COR-L47 (cell line): ENCODE data around the gene KLC4.
"Not testable (repeated sequence)": the region's sequence is repeated elsewhere in the genome, so short reads cannot be mapped to it uniquely, and the experiment has no call there.

Source experiments
- DNase-seq: peaks from one replicate; lab custom pipeline; 2025; lab: John Stamatoyannopoulos, UW

Gene KLC4

DNA sequence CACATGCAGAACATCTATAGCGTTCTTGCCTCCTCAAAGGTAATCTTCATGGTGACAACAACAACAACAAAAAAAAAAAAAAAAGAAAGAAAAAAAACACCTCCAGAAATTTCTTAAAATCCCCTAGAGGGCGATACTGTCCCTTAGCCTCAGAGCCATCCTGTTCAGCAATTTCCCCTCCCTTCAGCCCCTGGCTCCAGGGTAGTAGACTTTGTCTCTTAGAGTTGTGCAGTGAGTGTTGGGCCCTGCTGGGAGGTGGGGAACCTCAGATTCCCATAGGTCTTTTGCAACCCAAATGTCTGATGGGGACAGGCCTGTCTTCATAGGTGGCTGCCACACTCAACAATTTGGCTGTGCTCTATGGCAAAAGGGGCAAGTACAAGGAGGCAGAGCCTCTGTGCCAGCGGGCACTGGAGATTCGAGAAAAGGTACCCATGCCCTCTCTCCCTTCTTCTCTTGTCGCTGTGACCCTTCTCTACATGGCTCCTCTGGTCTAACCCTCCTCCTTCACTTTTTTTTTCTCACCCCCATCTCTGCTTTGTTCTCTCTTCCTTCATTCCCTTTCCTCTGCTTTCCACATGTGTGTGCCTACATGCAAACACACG lies 10.7 kb downstream of the KLC4 start:
- DNase-seq: peak; percentile 46

DNA sequence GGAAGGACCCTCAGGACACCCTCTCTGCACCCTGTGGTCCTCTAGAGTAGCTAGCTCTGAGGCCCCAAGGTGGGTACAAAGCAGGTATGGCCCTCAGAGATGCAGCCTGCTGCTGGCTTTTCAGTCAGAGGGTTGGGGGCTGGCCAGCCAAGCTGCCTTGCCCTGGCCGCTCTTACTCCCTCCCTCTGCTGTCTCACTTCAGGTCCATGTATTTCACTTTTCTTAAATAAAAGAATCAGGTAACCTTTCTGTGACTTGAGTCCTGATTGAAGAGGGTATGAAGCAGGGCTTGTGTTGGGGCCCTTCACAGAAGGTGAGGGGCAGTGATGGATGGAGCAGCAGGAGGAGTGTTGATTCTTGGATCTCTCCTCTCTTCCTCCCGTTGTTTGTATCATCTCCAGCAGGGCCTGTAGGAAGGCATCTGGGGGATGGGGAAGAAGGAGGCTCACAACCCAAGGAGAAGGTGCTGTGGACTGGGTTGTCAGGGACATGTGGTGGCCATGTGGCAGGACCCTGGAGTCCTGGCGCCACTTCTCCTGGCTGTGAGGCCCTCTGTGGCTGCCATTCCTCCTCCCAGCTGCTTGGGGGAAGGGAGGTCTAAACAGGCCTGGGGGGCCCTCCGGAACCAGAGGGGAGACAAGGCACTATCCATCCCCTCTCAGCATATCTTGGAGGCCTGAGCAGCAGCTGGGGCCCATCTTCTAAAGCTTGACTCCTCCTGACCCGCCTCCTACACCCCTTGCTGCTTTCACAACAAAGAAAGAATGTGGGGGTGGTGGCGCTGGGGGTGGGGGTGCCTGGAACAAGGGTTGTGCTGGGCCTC lies 15.6 kb downstream of the KLC4 start:
- DNase-seq: no peak

DNA sequence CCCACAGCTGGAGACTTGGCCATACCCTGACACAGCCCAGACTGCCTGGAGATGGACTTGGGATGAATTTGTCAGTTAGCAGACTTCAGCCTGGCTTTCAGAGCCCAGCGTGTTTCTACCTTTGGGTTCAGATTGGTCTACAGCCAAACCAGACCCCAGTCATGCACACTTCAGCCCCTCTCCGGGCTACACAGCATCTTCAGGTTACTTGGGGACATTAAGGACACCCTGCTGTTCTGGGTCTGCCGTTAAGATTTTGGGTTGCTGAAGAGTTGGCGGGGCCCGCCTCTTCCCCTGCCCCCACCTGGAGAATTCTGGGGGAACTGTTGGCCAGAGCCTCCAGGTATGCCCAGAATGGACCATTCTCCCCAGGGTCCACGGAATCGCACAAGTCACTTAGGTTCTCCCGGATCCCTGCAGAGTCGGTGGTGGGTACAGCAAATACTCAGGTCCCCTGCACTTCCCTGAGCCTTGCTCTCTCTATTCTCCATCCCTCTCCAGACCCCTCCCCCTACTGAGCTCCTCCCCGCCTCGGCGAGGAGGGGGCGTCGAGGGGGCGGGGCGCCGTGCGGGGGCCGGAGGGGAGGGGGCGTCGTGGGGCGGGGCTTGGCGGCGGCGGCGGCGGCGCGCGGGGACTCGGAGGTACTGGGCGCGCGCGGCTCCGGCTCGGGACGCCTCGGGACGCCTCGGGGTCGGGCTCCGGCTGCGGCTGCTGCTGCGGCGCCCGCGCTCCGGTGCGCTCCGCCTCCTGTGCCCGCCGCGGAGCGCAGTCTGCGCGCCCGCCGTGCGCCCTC lies 16.4 kb downstream of the KLC4 start, which contains the start of gene PTK7:
TSS of gene PTK7 (plus strand) at position 645 of the 794 bp plus-strand sequence. CDS start 175 bp downstream, outside the sequence.
- DNase-seq: peak; percentile 81

DNA sequence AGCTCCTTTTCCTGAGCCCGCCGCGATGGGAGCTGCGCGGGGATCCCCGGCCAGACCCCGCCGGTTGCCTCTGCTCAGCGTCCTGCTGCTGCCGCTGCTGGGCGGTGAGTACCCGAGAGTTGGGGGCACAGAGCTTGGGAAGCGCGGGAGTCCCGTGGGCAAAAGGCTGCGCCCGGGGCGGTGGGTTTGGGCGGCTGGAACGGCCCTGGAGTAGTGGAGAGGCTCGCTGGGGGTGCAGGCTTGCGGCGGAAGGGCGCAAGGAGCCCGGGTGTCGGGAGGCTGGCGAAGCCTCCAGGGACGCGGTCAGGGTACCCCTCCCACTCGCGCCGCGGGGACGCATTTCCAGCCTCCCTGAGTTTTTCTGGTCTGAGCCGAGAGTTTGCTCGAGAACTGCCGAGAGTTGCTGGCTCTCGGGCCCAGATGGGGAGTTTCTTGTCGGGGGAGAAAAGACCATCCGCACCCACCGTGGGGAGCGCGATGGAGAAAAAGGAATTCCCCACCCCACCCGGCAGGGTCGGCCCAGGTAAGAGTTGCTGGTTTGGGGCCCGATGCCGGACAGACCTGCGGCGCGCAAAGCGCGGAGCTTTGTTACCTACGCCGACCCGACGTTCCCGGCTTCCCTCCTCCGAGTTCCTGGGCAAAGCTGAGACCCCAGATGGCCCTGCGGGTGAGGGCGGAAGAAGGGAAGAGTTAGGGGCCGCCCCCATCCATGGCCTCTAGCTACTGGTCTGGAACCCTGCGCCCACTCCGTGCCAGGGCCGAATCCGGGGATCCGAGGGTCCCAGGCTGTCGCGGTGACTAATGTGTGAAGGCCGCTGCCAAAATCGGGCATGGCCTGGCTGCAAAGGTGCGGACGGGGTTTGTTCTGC lies 17.3 kb downstream of the KLC4 start:
- peak; percentile 28 for DNase-seq

DNA sequence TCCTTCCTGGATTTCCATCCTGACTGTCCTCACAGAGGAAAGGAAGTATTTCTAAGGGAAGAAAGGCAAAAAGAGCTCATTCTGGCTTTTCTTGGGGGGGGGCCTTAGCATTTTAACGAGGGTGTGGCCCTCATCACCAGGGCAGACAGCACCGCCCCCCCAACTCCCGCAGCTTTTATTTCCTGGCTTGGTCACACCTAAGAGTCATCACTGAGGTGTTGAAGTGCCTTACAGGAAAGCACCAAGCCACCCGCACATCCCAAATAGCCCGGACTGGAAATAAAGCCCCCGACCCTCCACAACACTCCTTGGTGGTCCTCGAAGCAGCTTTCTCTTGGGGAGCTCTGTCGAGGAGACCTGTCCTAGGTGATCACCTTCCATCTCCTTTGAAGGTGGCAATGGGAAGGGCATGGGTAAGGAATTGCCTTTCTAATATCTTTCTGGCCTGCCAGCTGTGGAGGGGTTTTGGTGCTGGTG lies 17.9 kb downstream of the KLC4 start:
- DNase-seq: no peak

DNA sequence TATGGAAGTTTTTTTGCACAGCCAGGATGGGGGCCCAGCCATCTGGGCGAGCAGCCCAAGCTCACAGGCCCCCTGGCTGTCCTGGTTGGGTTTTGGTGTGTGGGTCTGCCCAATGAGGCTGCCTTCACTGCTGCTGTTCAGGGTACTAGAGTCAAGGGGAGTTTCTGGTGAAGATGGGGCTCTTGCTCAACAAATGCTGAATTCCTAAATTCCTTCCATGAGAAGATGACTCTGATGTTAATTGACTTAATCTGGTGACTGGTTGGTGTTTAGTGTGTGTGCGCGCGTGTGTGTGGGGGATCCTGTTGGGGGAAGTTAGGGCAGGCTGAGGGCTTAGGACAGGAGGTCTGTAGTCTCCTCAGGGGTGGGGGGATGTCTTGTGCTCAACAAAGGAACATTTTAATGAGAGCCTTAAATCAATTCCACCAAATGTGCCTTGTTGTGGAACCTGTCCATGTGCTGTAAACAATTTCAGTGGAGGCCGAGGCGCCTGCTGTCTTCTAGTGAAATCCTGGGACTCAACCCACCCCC lies 18.6 kb downstream of the KLC4 start:
- DNase-seq: no peak

DNA sequence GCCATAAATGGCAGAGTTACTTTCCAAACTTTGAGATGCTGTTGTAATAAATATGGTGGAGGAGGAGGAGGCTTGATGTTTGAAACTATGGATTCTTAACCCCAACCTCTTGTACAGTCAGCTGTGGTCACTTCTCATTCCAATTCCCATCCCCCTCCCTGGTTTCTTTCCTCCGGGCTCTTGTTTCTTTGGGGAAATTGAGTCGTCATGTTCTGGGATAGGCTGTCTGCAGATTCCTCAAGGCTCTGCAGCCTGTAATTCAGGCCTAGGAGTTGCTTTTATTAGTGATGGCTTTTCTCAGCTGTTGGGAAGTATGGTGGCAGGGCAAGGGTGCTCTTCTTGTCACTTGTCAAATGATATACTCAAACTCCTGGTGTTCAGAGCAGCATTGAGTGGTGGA lies 19.3 kb downstream of the KLC4 start:
- no peak for DNase-seq

DNA sequence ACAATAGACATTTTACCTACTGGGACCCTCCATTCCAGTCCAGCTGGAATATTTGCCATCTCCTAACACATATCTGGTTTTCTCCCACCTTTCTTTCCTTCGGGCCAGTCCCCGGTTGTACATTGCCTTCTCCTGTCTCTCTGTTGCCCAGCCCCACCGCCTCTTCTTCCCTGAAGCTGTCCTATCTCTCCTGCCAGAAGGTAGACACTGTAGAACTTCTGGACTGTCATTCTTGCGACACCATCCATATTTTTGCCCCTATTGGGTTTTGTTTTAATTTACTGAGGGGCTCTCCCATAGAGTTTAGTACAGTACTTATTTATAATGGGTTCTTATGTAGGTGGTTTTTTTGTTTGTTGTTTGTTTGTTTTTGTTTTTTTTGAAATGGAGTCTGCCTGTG lies 21.6 kb downstream of the KLC4 start:
- DNase-seq: no peak

DNA sequence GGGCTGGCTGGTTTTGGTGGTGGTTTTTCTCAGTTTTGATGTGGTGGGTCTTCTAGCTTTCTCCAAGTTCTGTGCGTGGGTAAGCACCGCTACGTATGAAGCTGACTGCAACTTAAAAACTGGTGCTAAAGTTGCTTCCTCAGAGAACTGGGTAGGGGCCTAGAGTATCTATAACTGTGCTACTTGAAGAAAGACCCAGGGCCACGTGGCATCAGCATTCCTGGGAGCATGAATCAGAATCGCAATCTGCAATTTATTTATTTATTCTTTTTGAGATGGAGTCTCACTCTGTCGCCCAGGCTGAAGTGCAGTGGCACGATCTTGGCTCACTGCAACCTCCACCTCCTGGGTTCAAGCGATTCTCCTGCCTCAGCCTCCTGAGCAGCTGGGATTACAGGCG lies 22.5 kb downstream of the KLC4 start:
- not testable (repeated sequence) for DNase-seq

DNA sequence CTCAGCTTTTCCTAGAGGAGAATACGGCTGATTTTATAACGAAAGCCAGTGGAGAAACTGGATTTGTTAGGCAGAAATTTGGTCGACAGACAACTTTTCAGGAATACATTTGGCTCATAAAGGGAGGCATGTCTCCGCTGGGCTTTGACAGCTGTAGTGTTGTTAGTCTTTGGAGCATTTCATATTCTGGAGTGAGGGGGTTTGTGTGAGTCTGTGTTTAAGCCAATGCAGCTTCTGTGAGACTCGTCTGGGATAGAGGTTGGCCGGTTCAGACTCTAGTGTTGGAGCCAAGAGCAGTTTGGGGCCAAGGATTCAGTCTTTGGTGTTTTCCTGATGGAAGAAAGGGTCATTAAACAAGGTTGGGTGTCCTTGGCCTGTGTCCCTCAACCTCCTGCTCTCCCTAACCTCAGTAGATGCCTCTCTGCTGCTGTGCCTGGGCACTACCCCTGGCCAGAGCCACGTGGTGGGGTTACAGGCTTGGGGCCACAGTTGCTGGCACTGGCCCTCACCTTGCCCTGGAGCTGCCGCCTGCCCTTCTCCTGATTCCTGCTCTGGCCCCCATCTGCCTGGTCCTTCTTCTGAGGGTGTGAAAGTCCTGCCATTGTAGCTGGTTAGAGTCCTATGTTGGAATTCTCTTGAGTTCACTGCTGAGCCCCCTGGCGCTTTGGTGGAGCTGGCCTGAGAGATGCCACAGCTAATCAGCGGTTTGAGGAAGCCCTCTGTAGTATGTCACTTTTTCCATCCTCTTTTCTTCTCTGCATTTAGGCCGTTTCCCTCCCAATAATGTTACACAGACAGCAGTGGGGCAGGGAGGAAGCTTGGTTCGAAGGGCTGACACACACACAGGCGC lies 23.6 kb downstream of the KLC4 start:
- DNase-seq: no peak

DNA sequence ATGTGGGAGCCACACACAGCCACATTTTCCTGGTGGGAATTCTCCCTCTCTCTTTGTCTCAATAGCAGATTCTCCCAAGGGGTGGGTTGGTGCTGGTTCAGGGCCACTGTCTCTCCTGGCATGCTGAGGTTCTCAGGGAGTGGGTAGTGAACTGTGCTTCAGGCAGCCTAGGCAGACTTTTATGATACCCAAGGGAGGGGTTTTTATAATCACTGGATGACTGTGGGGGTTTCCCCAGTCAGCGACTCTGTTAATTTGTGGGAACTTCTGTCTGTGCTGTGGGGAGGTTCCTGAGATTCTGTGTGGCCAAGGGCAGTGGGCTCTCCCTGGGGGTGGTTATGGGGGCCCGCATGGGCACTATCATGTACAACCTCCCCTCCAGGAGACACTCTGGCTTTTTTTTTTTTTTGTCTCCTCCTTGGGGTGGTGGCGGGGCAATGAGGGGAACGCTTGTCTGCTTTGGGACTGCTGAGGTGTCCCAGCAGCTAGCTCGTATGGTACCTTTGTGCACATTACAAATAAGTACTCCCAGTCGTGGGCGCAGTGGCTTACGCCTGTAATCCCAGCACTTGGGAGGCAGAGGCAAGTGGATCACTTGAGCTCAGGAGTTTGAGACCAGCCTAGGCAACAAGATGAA lies 26.7 kb downstream of the KLC4 start:
- DNase-seq: no peak

DNA sequence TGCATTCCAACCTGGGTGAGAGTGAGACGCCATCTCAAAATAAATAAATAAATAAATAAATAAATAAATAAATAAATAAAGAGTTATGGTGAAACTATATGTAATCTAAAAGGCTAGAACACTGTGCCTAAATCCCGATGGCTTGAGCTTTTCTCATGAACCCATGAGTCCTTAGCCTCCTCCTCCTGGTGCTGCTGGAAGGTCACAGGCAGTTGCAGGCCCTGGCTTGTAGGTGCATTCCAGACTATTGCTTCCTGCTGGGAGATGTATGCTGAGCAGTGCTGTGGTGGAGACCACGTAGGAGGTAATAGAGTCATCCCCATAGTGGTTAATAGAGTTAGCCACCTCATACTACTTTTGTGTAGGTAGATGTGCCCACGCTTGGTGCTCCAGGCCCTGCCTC lies 29.2 kb downstream of the KLC4 start:
- no peak for DNase-seq

DNA sequence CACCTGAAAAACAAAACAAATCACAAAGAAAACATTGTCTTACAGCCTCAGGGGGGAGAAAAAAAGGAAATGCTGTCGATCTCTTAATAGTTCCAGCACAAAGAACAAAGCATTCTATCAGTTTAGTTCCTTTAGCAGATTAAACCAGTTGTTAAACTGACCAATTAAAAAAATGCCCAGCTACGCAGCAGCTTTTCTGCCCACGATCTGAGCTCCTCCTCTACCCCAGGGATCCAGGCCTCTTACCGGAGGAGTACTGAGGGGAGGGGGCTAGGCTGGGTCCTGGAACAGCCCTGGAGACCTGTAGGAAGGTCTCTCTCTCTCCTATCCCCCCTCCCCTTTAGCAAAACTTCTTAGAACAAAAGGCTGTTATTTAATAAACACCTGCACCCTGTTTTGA lies 30.0 kb downstream of the KLC4 start:
- no peak for DNase-seq

DNA sequence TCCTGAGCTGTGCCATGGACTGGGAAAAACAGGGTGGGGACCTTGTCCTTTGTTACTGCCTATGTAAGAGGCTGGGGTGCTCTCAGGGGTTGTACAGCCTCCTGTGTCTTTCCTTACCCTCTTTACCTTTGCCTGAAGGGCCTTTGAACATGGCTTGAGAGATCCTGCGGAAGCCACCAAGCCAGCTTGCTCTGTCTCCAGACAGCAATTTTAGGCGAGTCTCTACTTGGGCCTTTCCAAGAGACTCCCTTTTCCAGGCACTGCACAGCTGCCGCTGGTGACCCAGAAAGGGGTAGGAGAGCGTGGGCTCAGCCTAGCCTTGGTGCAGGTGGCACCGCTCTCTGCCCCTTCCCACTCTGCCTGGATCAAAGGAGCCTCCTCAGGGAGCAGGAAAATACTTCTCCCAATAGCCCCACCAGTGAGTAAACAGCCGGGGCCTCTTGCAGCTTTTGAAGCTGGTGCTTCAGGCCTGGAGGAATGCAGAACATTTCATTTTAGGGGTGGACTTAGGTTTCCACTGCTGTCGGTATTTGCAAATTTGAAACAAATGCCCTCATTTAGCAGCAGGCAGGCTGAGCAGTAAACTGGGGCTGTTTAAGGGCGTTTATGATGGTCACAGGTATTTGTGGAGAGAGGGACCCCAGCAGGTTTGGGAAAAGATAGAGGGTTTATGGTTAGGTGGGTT lies 30.6 kb downstream of the KLC4 start:
- DNase-seq: no peak

DNA sequence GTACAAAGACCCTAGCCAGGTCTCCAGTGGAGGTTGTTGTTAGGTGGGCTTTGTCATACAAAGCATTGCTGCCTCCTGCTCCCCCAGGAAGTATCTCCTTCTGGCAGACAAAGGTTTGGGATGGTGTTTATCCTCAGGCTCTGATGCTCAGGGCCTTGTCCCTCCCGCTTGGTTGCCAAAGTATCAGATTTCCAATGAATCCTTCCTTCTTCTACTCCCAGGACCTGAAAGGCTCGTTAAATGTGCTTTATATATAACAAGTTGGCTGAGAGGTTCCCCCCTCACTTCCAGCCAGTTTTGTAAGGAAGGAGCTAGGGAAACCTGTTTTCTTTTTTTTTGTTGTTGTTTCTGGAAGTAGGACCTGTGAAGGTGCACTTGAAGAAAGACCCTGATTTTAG lies 31.1 kb downstream of the KLC4 start:
- no peak for DNase-seq

DNA sequence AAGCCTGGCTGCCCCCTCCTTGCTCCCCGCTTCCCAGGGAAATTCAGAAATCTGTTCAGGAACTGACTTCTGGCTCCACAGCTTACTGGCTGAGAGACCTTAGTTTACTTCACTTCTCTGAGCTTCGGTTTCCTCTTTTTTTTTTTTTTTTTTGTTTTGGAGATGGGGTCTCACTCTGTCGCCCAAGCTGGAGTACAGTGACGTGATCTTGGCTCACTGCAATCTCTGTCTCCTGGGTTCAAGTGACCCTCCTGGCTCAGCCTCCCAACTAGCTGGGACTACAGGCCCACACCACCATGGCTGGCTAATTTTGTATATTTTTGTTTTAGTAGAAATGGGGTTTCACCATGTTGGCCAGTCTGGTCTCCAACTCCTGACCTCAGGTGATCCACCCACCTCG lies 31.6 kb downstream of the KLC4 start:
- no peak for DNase-seq

DNA sequence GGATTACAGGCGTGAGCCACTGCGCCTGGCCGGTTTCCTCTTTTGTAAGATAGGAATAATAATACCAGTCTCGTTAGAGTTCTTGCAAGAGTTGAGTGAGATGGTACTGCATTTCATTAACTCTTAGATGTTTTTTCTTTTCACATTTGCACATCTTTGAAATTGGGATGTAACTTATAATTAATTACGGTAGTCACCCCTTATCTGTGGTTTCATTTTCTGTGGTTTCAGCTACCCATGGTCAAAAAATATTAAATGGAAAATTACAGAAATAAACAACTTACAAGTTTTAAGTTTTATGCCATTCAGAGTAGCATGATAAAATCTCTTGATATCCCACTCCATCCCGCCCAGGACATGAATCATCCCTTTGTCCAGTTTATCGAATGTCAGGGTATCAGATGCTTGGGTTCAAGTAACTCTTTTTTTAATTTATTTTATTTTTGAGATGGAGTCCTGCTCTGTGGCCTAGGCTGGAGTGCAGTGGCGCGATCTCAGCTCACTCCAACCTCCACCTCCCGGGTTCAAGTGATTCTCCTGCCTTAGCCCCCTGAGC lies 32.1 kb downstream of the KLC4 start:
- no peak for DNase-seq

DNA sequence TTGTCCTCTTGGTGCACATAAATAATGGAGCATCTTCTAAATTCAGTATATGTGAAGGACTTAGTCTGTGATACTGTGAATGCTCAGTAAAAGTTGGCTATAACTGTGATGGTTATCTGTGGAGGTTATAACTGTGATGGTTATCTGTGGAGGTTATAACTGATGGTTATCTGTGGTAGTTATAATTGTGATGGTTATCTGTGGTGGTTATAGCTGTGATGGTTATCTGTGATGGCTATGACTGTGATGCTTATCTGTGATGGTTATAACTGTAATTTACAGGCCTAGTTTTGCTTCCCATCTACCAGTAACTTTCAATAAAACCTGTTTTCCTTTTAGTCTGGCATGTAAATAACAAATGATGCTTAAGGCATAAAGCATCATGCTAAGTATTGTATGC lies 33.2 kb downstream of the KLC4 start:
- no peak for DNase-seq
